ENCODE results near the gene ADPRH.

The ADPRH gene

GRCh38 chr3:119598410-119599098 is 19.3 kb downstream of the ADPRH start:
- no peak for DNase-seq

- DNase-seq: no peak
Measured at GRCh38 chr3:119599558-119600174, 20.4 kb downstream of the ADPRH start.

- DNase-seq: no peak
Measured at GRCh38 chr3:119600732-119601131, 21.4 kb downstream of the ADPRH start.

GRCh38 chr3:119601154-119601553 is 21.9 kb downstream of the ADPRH start:
- DNase-seq: no peak

GRCh38 chr3:119602676-119603075 is 23.4 kb downstream of the ADPRH start:
- DNase-seq: no peak

GRCh38 chr3:119604878-119605277 is 25.6 kb downstream of the ADPRH start:
- DNase-seq: no peak

GRCh38 chr3:119608405-119609000 is 29.2 kb downstream of the ADPRH start:
- no peak for DNase-seq

GRCh38 chr3:119609301-119609700 is 30.0 kb downstream of the ADPRH start:
- DNase-seq: no peak

GRCh38 chr3:119611664-119612063 is 32.4 kb downstream of the ADPRH start:
- DNase-seq: no peak

- DNase-seq: no peak
Measured at GRCh38 chr3:119613201-119613600, 33.9 kb downstream of the ADPRH start.

- no peak for DNase-seq
Measured at GRCh38 chr3:119613872-119614271, 34.6 kb downstream of the ADPRH start.

GRCh38 chr3:119616056-119616455 is 36.8 kb downstream of the ADPRH start:
- no peak for DNase-seq

- DNase-seq: no peak
Measured at GRCh38 chr3:119619094-119619493, 39.8 kb downstream of the ADPRH start.

- no peak for DNase-seq
Measured at GRCh38 chr3:119620899-119621298, 41.6 kb downstream of the ADPRH start.

- DNase-seq: no peak
Measured at GRCh38 chr3:119624002-119624720, 44.9 kb downstream of the ADPRH start.

GRCh38 chr3:119625451-119626153 is 46.3 kb downstream of the ADPRH start:
- DNase-seq: no peak

- no peak for DNase-seq
Measured at GRCh38 chr3:119626196-119626595, 46.9 kb downstream of the ADPRH start.

- no peak for DNase-seq
Measured at GRCh38 chr3:119627461-119627860, 48.2 kb downstream of the ADPRH start.

GRCh38 chr3:119628390-119628789 is 49.1 kb downstream of the ADPRH start:
- no peak for DNase-seq

- no peak for DNase-seq
Measured at GRCh38 chr3:119628816-119629445, 49.6 kb downstream of the ADPRH start.

- no peak for DNase-seq
Measured at GRCh38 chr3:119630128-119630879, 51.0 kb downstream of the ADPRH start.

- DNase-seq: no peak
Measured at GRCh38 chr3:119630880-119631329, 51.6 kb downstream of the ADPRH start.

Data from femur (tissue), 1 donor.